HG02981 (cell line): ENCODE measurements around the gene HPS6.
"Not testable (repeated sequence)": the region's sequence is repeated elsewhere in the genome, so short reads cannot be mapped to it uniquely, and the experiment has no call there.

Source experiments
- ATAC-seq: cut with Tn5 transposase; IDR thresholded peaks from one replicate; pipeline ENCODE4 v1.9.1; 2021; ENCODE audit warnings: mild to moderate bottlenecking, moderate library complexity; ENCODE audit not compliant: unreplicated experiment

HPS6 gene

GRCh38 chr10:102064868-102065560 is at the start of gene HPS6:
TSS of gene HPS6 (plus strand) at chr10:102065349. CDS start at chr10:102065475, 126 bp downstream.
- ATAC-seq: peak; percentile 95

GRCh38 chr10:102016416-102016815 is 48.7 kb upstream of the HPS6 start:
- ATAC-seq: no peak

- no peak for ATAC-seq
Observed at GRCh38 chr10:102017295-102017694, 47.9 kb upstream of the HPS6 start.

GRCh38 chr10:102020938-102021337 is 44.2 kb upstream of the HPS6 start:
- no peak for ATAC-seq

- ATAC-seq: no peak
Observed at GRCh38 chr10:102024799-102025198, 40.4 kb upstream of the HPS6 start.

- no peak for ATAC-seq
Observed at GRCh38 chr10:102027261-102027660, 37.9 kb upstream of the HPS6 start.

GRCh38 chr10:102033787-102034186 is 31.4 kb upstream of the HPS6 start:
- ATAC-seq: no peak

GRCh38 chr10:102035807-102036206 is 29.3 kb upstream of the HPS6 start:
- not testable (repeated sequence) for ATAC-seq

GRCh38 chr10:102038410-102038809 is 26.7 kb upstream of the HPS6 start:
- no peak for ATAC-seq

- ATAC-seq: no peak
Observed at GRCh38 chr10:102040305-102041050, 24.7 kb upstream of the HPS6 start.

GRCh38 chr10:102045292-102045691 is 19.9 kb upstream of the HPS6 start:
- ATAC-seq: no peak

- no peak for ATAC-seq
Observed at GRCh38 chr10:102046095-102046494, 19.1 kb upstream of the HPS6 start.

GRCh38 chr10:102054881-102055646 is 10.1 kb upstream of the HPS6 start:
- not testable (repeated sequence) for ATAC-seq

GRCh38 chr10:102055647-102056419 is 9.3 kb upstream of the HPS6 start, which contains the start of gene ARMH3:
TSS of gene ARMH3 (minus strand) at chr10:102056173. CDS start at chr10:102040114, 16,059 bp downstream.
- ATAC-seq: peak; percentile 90

- ATAC-seq: no peak
Observed at GRCh38 chr10:102059987-102060386, 5.2 kb upstream of the HPS6 start.

GRCh38 chr10:102064503-102064867 is 664 bp upstream of the HPS6 start:
- no peak for ATAC-seq

- peak; percentile 19 for ATAC-seq
Observed at GRCh38 chr10:102065561-102066398, 631 bp downstream of the HPS6 start.

GRCh38 chr10:102066399-102067088 is 1.4 kb downstream of the HPS6 start:
- ATAC-seq: no peak
